GM20000 (cell line): ENCODE results near the gene AFG1L.
A peak's percentile ranks its signal among the peaks of the same experiment; 100 is the strongest.
"Not testable (repeated sequence)": the region's sequence is repeated elsewhere in the genome, so short reads cannot be mapped to it uniquely, and the experiment has no call there.

Source experiments
- DNase-seq: peaks from one replicate; pipeline ENCODE4 v3.0.0; 2012; ENCODE audit warnings: low spot score
- CTCF ChIP-seq: IDR thresholded peaks from 2 replicates; pipeline ENCODE4 v1.5.1; 2012; ENCODE audit warnings: mild to moderate bottlenecking, control low read depth; ENCODE audit errors: extremely low read depth, missing control alignments

The AFG1L gene

DNA sequence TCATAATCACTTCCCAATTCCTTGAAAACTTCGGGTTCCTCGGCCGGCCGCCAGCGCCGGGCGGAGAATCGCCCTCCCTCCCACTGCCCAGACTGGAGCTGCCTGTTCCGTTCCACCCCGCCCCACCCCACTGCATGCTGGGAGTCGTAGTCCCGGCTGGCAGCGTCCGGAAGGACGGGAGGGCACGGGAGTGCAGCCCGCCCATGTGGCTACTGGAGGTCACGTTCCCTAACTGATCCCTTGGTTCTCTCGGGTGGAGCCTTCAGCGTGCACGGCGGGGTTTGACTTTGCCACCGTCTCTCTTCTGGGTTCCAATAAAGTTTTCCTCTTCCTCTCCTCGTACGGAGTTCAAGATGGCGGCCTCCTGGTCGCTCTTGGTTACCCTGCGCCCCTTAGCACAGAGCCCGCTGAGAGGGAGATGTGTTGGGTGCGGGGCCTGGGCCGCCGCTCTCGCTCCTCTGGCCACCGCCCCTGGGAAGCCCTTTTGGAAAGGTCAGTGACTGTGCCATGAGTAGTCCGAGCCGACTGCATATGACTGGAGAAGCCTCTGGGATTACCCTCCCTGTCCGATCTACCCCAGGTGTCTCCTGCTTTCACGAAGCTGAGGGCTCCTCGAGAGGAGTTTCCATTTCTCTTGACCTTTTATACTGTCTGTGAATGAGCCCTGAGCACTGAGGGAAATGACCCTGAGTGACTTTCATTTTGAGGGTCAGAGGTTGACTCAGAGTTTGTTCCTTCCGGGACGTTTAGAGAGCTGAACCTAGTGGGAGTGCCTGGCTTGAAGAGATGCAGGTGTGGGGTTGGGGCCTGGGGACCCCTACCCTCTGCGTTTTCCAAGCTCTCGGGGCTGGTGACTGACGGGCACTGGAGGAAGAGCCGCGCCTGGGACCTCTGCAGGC lies at the start of gene AFG1L:
AFG1L (plus strand) TSS at position 328 of the 899 bp plus-strand sequence; CDS start at position 354, 26 bp downstream.
- no peak for TF ChIP-seq CTCF
- peak; percentile 86 for DNase-seq

GRCh38 chr6:108245095-108245494 lies 49.8 kb upstream of the AFG1L start:
- not testable (repeated sequence) for DNase-seq

DNA sequence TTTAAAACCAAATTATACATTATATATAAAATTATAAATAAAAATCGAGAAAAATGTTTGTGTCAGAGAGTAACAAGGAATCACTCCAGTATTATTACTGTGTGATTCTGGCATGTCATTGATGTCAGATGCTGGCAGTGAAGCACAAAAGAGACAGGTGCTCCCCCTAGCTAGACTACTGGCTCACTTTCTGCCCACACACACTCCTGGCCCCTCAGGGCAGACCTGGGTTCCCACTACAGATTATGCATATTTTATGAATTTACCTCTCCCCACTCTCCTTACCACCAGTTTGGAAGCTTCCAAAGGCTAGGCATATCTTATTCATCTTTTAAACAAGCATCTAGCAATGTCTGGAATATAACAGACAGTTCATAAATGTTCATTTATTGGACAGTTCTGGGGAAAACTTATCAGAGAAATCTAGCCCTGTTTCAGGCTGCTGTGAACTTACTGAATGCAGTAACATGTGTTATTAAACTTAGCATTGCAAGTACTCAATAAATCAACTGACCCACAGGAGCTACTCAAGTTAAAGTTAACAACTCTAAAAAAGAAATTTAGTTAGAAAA lies 46.8 kb upstream of the AFG1L start:
- no peak for TF ChIP-seq CTCF
- DNase-seq = no peak

DNA sequence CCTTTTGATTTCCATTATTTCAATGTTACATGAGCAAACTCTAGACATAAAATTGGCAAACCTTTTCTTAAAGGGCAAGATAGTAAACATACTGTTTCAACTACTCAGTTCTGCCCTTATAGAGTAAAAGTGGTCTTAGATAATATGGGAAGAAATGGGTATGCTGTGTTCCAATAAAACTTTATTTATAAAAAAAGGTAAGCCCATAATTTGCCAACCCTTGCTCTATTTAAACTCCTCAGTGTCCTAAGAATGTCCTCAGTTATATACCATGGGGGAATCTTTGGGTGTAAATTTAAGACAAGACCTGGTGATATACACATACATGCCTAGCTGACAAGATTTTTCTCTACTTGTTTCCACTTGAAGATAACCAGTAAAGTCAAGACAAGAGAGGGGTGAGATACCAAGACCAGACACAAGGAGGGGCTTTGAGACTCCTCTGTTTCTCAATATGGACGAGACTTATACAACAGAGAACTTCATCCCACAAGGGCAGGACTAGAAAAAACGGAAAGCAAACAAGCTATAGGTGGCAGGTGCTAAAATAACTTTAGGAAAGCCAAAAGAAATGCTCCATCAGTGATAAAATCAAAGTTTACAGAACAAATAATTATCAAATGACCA lies 44.5 kb upstream of the AFG1L start:
- TF ChIP-seq CTCF = no peak
- peak; percentile 6 for DNase-seq

DNA sequence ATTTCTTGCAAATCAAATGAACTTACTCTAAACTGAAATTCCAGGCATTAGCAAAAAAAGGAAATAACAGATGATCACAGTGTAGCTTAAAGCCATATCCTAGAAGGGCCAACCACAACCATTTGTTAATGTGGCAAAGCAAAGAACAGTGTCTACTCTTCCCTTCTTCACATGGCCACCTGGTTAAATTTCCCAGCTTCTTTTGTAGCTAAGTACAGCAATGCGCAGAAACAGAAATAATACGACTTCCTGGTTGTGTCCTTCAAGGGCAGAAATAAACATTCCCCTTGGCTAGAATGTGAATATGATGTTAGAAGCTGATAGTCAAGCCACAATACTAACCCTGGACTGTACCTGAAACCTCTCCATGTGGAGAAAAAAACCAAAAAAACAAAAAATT lies 43.6 kb upstream of the AFG1L start:
- no peak for TF ChIP-seq CTCF
- no peak for DNase-seq

DNA sequence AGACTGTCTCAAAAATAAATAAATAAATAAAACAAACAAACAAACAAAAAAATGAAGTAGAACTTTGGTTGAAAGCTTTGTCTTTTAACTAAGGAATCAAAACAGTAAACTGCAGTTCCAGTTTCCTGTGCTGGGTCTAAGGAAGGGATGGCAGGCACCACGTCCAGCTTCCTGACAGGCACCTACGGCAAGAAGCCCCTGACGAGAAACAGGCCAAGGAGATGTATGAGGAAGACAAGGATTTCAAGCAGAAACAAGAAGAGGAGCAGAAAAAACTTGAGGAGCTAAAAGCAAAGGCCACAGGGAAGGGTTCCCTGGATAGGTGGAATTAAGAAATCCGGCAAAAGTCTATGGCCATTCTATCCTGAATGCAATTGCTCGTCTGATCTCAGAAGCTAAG lies 42.8 kb upstream of the AFG1L start:
- TF ChIP-seq CTCF = no peak

DNA sequence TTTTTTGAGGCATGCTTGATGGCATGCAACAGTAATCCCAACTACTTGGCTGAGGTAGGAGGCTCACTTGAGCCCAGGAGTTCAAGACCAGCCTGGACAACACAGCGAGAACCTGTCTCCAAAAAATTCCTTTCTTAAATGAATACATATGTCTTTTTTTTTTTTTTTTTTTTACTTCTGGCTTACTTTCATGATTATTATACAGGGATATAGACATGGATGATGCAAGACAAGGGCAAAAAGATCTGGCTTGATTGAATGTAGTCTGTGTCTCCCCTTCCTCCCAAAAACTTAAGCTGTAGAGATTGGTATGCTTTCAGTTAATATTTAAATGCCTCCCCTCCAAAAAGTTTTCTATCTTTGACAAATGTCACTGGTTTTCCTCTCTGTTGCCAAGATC lies 41.6 kb upstream of the AFG1L start:
- TF ChIP-seq CTCF = no peak
- no peak for DNase-seq

More for the DNA sequence above, 42.8 kb upstream of the AFG1L start:
- DNase-seq = no peak
